Cardiac fibroblast (primary cell): ENCODE measurements around the gene PRR7.

ENCODE experiments used
- DNase-seq, 2 donors: peaks; one replicate each; pipeline versions ENCODE4 v3.0.0 to v3.0.0-alpha.2; 2010; ENCODE audit warnings: low read depth in 2 of 2
- H3K4me3 ChIP-seq, 2 donors: replicated peaks in 1 of 2; 1 replicate in 1 of 2; 2 replicates in 1 of 2; pipeline ENCODE4 v1.5.1; 2011; ENCODE audit warnings: low read depth in 2 of 2, low read length in 2 of 2, mild to moderate bottlenecking in 2 of 2, moderate library complexity in 1 of 2
- CTCF ChIP-seq: IDR thresholded peaks from one replicate; pipeline ENCODE4 v1.5.1; 2011; ENCODE audit warnings: low read depth, mild to moderate bottlenecking, low read length, inconsistent platforms

Gene PRR7

GRCh38 chr5:177433658-177434217, 12.9 kb upstream of the PRR7 start:
- no peak overlapping the region for H3K4me3 ChIP-seq
- DNase-seq: no peak
- TF ChIP-seq CTCF: no peak

- peak in 1 of 2 donors; percentile 23 for DNase-seq
- TF ChIP-seq CTCF: no peak
- H3K4me3 ChIP-seq: no peak overlapping the region
Measured at GRCh38 chr5:177434437-177434836, 12.2 kb upstream of the PRR7 start.

GRCh38 chr5:177434942-177435738, 11.5 kb upstream of the PRR7 start:
- no peak for DNase-seq
- H3K4me3 ChIP-seq: no peak overlapping the region
- no peak for TF ChIP-seq CTCF

GRCh38 chr5:177435847-177436536, 10.6 kb upstream of the PRR7 start:
- no peak overlapping the region for H3K4me3 ChIP-seq
- no peak for TF ChIP-seq CTCF
- no peak for DNase-seq

GRCh38 chr5:177437623-177438022, 9.0 kb upstream of the PRR7 start:
- no peak overlapping the region for H3K4me3 ChIP-seq
- DNase-seq: no peak
- no peak for TF ChIP-seq CTCF

- TF ChIP-seq CTCF: no peak
- DNase-seq: no peak
- no peak overlapping the region for H3K4me3 ChIP-seq
Measured at GRCh38 chr5:177438468-177438867, 8.1 kb upstream of the PRR7 start.
